SU-DHL-6 (cell line): ENCODE data around the gene LTF.
"Not testable (repeated sequence)": the region's sequence is repeated elsewhere in the genome, so short reads cannot be mapped to it uniquely, and the experiment has no call there.

Experiments
- H2AFZ ChIP-seq: fragments of 200-600 bp; sonication (generic); 2 replicates; pipeline ENCODE4 v1.6.1; 2014; ENCODE audit warnings: low read depth, mild to moderate bottlenecking, moderate library complexity, mixed read lengths, antibody characterized with exemption, low read length; ENCODE audit not compliant: severe bottlenecking
- H3F3A ChIP-seq: fragments of 200-600 bp; shearing (Covaris generic); 2 replicates; pipeline ENCODE4 v1.6.0; 2016; ENCODE audit warnings: antibody characterized with exemption, mild to moderate bottlenecking; ENCODE audit not compliant: insufficient read depth
- H3K27ac ChIP-seq: fragments of 200-600 bp; sonication (generic); 2 replicates; pipeline ENCODE4 v1.5.1; 2016; ENCODE audit warnings: low read depth, mild to moderate bottlenecking, low read length, moderate library complexity, mixed read lengths
- H3K27me3 ChIP-seq: fragments of 200-600 bp; sonication (generic), shearing (Covaris generic); 2 replicates; pipeline ENCODE4 v1.6.0; 2014; ENCODE audit warnings: mild to moderate bottlenecking, low read length
- H3K36me3 ChIP-seq: fragments of 200-600 bp; sonication (generic); 2 replicates; pipeline ENCODE4 v1.6.1; 2014; ENCODE audit warnings: mild to moderate bottlenecking, low read length, mixed read lengths
- H3K4me2 ChIP-seq: fragments of 300-600, 200-600 bp; shearing (Covaris generic), sonication (generic); 2 replicates; pipeline ENCODE4 v1.6.0; 2014; ENCODE audit warnings: low read length, low read depth, mild to moderate bottlenecking; ENCODE audit not compliant: poor library complexity, severe bottlenecking
- H3K4me3 ChIP-seq: fragments of 200-600 bp; sonication (generic); 2 replicates; pipeline ENCODE4 v1.5.1; 2014; ENCODE audit warnings: antibody characterized with exemption, low read length, mild to moderate bottlenecking, mixed read lengths; ENCODE audit not compliant: insufficient read depth, poor library complexity, severe bottlenecking
- H3K79me2 ChIP-seq: fragments of 200-600 bp; sonication (generic); 2 replicates; pipeline ENCODE4 v1.6.1; 2014; ENCODE audit warnings: mild to moderate bottlenecking, low read length, moderate library complexity; ENCODE audit not compliant: insufficient read depth
- H3K9ac ChIP-seq: fragments of 200-600 bp; sonication (generic); 2 replicates; pipeline ENCODE4 v1.7.0; 2014; ENCODE audit warnings: mild to moderate bottlenecking, low read length
- H3K9me2 ChIP-seq: fragments of 200-600 bp; sonication (generic); replicated peaks from 2 replicates; pipeline ENCODE4 v1.6.1; 2014; ENCODE audit warnings: low read length; ENCODE audit not compliant: insufficient read depth
- H3K9me3 ChIP-seq: fragments of 200-600 bp; sonication (generic); 2 replicates; pipeline ENCODE4 v1.6.1; 2014; ENCODE audit warnings: low read length, mixed read lengths; ENCODE audit not compliant: insufficient read depth
- H4K20me1 ChIP-seq: fragments of 200-600 bp; sonication (generic); 2 replicates; pipeline ENCODE4 v1.6.1; 2014; ENCODE audit warnings: low read depth, mild to moderate bottlenecking, antibody characterized with exemption, low read length, moderate library complexity, mixed read lengths
- CTCF ChIP-seq: fragments of 200-600 bp; sonication (generic); IDR thresholded peaks from one replicate; pipeline ENCODE4 v1.5.1; 2017; ENCODE audit warnings: antibody characterized with exemption, mild to moderate bottlenecking, low read length, moderate library complexity; ENCODE audit not compliant: insufficient read depth, poor library complexity, severe bottlenecking
- EZH2phosphoT487 ChIP-seq: fragments of 200-600 bp; sonication (generic), shearing (Covaris generic); conservative IDR thresholded peaks from 2 replicates; pipeline ENCODE4 v1.6.1; 2018; ENCODE audit warnings: mild to moderate bottlenecking, antibody characterized with exemption, low read length, moderate library complexity, mixed read lengths

LTF gene

GRCh38 chr3:46405301-46406019 lies 59.2 kb downstream of the LTF start:
- Histone ChIP-seq H4K20me1 (no peaks in the 10 kb centered on the region), H3K4me2 (no peak overlapping the region), H3K4me3 (no peak overlapping the region), H3K36me3 (no peaks in the 10 kb centered on the region), H3K9ac (no peak overlapping the region), H3K79me2 (no peaks in the 10 kb centered on the region), H3K27me3 (no peaks in the 10 kb centered on the region), H2AFZ (no peak overlapping the region), H3K27ac (no peak overlapping the region), H3F3A (no peaks in the 10 kb centered on the region), H3K9me2 (no peaks in the 10 kb centered on the region), H3K9me3 (no peaks in the 10 kb centered on the region)
- no peak for TF ChIP-seq EZH2phosphoT487
- TF ChIP-seq CTCF, result no peak

GRCh38 chr3:46402902-46403301 lies 61.8 kb downstream of the LTF start:
- not testable (repeated sequence) for H3F3A ChIP-seq, H2AFZ ChIP-seq, H3K27me3 ChIP-seq, H3K27ac ChIP-seq, H3K4me3 ChIP-seq, H3K79me2 ChIP-seq, H3K9me2 ChIP-seq, H3K9ac ChIP-seq, H3K9me3 ChIP-seq, H4K20me1 ChIP-seq, H3K36me3 ChIP-seq, H3K4me2 ChIP-seq

GRCh38 chr3:46401579-46401978 lies 63.1 kb downstream of the LTF start:
- H3K79me2 ChIP-seq, result no peaks in the 10 kb centered on the region
- H3K9me3 ChIP-seq, result no peaks in the 10 kb centered on the region
- no peak overlapping the region for H3K4me2 ChIP-seq
- no peak for TF ChIP-seq CTCF
- no peak for TF ChIP-seq EZH2phosphoT487
- no peaks in the 10 kb centered on the region for H3K27me3 ChIP-seq
- no peak overlapping the region for H2AFZ ChIP-seq
- no peak overlapping the region for H3K4me3 ChIP-seq
- H3F3A ChIP-seq, result no peaks in the 10 kb centered on the region
- no peak overlapping the region for H3K27ac ChIP-seq
- H4K20me1 ChIP-seq, result no peaks in the 10 kb centered on the region
- H3K36me3 ChIP-seq, result no peaks in the 10 kb centered on the region
- no peaks in the 10 kb centered on the region for H3K9me2 ChIP-seq
- H3K9ac ChIP-seq, result no peak overlapping the region

GRCh38 chr3:46400846-46401245 lies 63.9 kb downstream of the LTF start:
- Histone ChIP-seq H3K4me2 (no peak overlapping the region), H4K20me1 (no peaks in the 10 kb centered on the region), H3F3A (no peaks in the 10 kb centered on the region), H3K9me2 (no peaks in the 10 kb centered on the region), H3K27me3 (no peaks in the 10 kb centered on the region), H3K27ac (no peak overlapping the region), H3K79me2 (no peaks in the 10 kb centered on the region), H3K9me3 (no peaks in the 10 kb centered on the region), H3K4me3 (no peak overlapping the region), H3K36me3 (no peaks in the 10 kb centered on the region), H2AFZ (no peak overlapping the region), H3K9ac (no peak overlapping the region)
- no peak for TF ChIP-seq CTCF
- TF ChIP-seq EZH2phosphoT487, result no peak
